ENCODE measurements around the gene OGFOD3. TPM values are rescaled to one million over a fixed set of nuclear protein-coding genes. Genes with fewer than 3 reads are reported as not detected.
"Not testable (repeated sequence)": the region's sequence is repeated elsewhere in the genome, so short reads cannot be mapped to it uniquely, and the experiment has no call there.

OGFOD3 gene
- total and polyA plus RNA-seq, 8 donors: 10.5 to 30.4 (median 17.4) TPM

DNA sequence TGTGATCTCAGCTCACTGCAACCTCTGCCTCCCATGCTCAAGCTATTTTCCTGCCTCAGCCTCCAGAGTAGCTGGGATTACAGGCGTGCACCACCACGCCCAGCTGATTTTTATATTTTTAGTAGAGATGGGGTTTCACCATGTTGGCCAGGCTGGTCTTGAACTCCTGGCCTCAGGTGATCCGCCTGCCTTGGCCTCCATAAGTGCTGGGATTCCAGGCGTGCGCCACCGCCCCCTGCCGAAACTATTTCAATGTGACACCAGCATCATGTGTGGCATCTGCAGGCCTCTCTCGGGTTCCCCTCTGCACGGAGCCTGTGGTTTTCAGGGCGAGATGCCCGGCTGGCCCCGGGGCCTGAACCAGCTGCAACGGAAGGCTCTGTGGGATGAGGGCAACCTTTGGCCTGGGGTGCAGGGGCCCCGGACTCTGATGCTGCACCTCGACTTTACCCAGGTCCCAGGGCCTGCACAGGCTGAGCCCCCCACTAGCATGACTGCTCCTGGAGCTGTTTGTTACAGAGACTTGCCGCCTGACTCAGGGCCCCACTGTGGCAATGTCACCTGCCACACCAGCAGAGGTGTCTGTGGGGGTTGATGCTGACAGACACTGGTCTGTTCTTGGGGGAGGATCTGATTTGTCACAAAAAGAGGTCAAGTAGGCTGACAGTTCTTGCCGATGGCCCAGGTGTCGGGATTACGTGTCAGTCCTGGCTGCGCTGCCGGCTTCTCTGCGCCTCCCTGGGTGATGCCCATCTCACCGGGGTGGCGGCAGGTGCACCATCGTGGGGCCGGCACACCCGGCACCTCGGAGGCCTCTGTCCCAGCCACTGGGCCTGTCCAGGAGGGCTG, 68.0 kb downstream of the OGFOD3 start:
- DNase-seq: no peak
- Histone ChIP-seq H3K27me3 (peaks cover 0 to 36% (median 0%) of the 10 kb centered on the region in 3 donors), H3K4me1 (peaks cover 4 to 14% (median 9%) of the 10 kb centered on the region in 4 donors)

DNA sequence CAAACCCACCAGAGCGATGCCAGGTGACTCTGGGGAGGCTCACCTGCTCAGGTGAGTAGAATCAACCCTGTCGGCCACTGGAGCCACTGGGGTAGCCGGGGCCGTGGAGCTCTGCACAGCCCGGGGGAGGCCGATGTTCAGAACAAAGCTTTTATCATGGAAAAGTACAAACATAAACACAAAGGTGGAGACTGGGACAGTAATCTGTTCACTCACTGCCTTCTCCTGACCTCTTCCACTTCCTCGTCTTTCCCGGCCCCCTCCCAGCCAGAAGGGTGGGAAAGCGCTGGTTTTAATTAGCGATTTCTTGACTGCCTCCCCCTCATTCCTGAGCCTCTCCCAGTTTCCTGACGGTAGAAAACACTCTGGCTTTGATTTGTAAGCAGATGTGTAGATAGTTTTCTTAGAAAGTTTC, 69.1 kb downstream of the OGFOD3 start:
- peaks cover 0 to 19% (median 12%) of the 10 kb centered on the region in 4 donors for H3K4me1 ChIP-seq
- no peaks in the 10 kb centered on the region for H3K36me3 ChIP-seq
- intact Hi-C loops (cut with DNase I; ENCODE audit: low total_unique reads): no loop called here
- peak in 1 of 2 donors; percentile 56 for DNase-seq
- WGBS, 5 donors: 28 to 51% (median 44%) methylated on average over 11 of the region's 11 CpGs
- no peak overlapping the region for H3K4me3 ChIP-seq
- peaks cover 0 to 36% (median 0%) of the 10 kb centered on the region in 3 donors for H3K27me3 ChIP-seq
- no peaks in the 10 kb centered on the region for H3K9me3 ChIP-seq
- H3K27ac ChIP-seq: no peak overlapping the region
- TF ChIP-seq, protein P1, sequence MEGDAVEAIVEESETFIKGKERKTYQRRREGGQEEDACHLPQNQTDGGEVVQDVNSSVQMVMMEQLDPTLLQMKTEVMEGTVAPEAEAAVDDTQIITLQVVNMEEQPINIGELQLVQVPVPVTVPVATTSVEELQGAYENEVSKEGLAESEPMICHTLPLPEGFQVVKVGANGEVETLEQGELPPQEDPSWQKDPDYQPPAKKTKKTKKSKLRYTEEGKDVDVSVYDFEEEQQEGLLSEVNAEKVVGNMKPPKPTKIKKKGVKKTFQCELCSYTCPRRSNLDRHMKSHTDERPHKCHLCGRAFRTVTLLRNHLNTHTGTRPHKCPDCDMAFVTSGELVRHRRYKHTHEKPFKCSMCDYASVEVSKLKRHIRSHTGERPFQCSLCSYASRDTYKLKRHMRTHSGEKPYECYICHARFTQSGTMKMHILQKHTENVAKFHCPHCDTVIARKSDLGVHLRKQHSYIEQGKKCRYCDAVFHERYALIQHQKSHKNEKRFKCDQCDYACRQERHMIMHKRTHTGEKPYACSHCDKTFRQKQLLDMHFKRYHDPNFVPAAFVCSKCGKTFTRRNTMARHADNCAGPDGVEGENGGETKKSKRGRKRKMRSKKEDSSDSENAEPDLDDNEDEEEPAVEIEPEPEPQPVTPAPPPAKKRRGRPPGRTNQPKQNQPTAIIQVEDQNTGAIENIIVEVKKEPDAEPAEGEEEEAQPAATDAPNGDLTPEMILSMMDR (IDR thresholded peaks at IDR 0.05): no peak
- no peak for TF ChIP-seq POLR2AphosphoS5 (IDR thresholded peaks at IDR 0.05)
- no peak for TF ChIP-seq EP300 (IDR thresholded peaks at IDR 0.05)
- TF ChIP-seq POLR2A (IDR thresholded peaks at IDR 0.05): no peak

More for the DNA sequence above, 68.0 kb downstream of the OGFOD3 start:
- TF ChIP-seq EP300 (IDR thresholded peaks at IDR 0.05) (no peak), POLR2A (IDR thresholded peaks at IDR 0.05) (no peak), POLR2AphosphoS5 (IDR thresholded peaks at IDR 0.05) (no peak)
- TF ChIP-seq, protein P1 (IDR thresholded peaks at IDR 0.05): no peak
- Histone ChIP-seq H3K9me3 (no peaks in the 10 kb centered on the region), H3K27ac (no peak overlapping the region), H3K4me3 (no peak overlapping the region), H3K36me3 (no peaks in the 10 kb centered on the region)
- intact Hi-C loops (cut with DNase I; ENCODE audit: low total_unique reads): loop anchor here (5.0 kb wide), 1 partner anchor 62 kb away; no protein-coding TSS in a partner anchor
- 76 to 87% (median 86%) methylated on average over 21 to 28 of the region's 28 CpGs for WGBS, 5 donors

DNA sequence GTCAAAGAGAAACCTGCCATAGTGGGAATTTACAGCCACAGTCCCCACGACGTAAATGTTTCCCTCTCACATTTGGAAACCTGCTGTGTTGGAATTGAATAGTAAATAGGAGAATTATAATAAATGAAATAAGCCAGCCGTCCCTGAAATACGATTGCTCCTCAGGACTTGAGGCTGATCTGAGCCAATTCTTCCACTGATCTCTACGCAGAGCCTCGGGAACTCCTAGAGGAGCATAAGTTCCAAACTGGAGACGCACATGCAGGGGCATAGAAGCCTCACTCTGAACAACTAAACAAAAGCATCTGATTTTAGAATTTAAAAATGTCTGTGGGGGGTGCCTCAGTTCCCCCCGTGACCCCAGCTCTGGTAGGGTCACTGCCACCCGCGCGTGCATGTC, 69.5 kb downstream of the OGFOD3 start:
- TF ChIP-seq POLR2AphosphoS5 (IDR thresholded peaks at IDR 0.05) (no peak), POLR2A (IDR thresholded peaks at IDR 0.05) (no peak), EP300 (IDR thresholded peaks at IDR 0.05) (no peak)
- TF ChIP-seq, protein P1 (IDR thresholded peaks at IDR 0.05): no peak
- Histone ChIP-seq H3K4me3 (no peak overlapping the region), H3K27me3 (peaks cover 0 to 36% (median 0%) of the 10 kb centered on the region in 3 donors), H3K9me3 (no peaks in the 10 kb centered on the region), H3K27ac (no peak overlapping the region), H3K4me1 (peaks cover 0 to 19% (median 12%) of the 10 kb centered on the region in 4 donors), H3K36me3 (no peaks in the 10 kb centered on the region)
- DNase-seq: no peak
- intact Hi-C loops (cut with DNase I; ENCODE audit: low total_unique reads): no loop called here
- WGBS, 5 donors: 54 to 65% (median 61%) methylated on average over 11 of the region's 11 CpGs

DNA sequence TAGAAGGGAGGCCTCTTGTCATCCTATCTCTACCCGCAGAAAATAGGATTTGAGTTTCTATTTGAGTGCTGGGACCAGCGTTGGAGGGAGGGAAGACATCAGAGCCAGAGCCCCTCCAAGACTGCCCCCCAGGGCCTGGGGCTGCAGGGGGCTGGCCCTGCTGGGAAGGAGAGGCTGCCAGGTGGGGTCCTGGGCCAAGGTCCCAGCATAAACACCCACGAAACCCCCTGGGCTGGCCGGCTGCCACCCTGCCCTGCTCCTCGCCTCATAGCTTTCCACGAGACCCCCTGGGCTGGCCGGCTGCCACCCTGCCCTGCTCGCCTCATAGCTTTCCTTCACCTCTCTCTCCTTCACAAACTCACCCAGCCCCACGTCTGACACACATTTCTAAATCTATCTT, 70.0 kb downstream of the OGFOD3 start:
- peaks cover 0 to 33% (median 0%) of the 10 kb centered on the region in 3 donors for H3K27me3 ChIP-seq
- H3K36me3 ChIP-seq: no peaks in the 10 kb centered on the region
- no peak for TF ChIP-seq POLR2A (IDR thresholded peaks at IDR 0.05)
- no peak for TF ChIP-seq EP300 (IDR thresholded peaks at IDR 0.05)
- TF ChIP-seq, protein P1 (IDR thresholded peaks at IDR 0.05): no peak
- DNase-seq: no peak
- H3K9me3 ChIP-seq: no peaks in the 10 kb centered on the region
- H3K27ac ChIP-seq: no peak overlapping the region
- peaks cover 0 to 19% (median 12%) of the 10 kb centered on the region in 4 donors for H3K4me1 ChIP-seq
- H3K4me3 ChIP-seq: no peak overlapping the region
- intact Hi-C loops (cut with DNase I; ENCODE audit: low total_unique reads): no loop called here
- 64 to 74% (median 67%) methylated on average over 8 to 9 of the region's 9 CpGs for WGBS, 5 donors

DNA sequence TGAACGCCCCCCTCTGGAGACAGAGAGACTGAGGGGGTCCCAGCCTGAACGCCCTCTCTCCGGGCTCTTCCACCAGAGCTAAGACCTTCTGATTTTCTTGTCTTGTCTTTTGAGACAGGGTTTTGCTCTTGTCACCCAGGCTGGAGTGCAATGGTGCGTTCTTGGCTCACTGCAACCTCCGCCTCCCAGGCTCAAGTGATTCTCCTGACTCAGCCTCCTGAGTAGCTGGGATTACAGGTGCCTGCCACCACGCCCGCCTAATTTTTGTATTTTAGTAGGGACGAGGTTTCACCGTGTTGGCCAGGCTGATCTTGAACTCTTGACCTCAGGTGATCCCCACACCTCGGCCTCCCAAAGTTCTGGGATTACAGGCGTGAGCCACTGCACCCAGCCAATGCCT, 70.4 kb downstream of the OGFOD3 start:
- H3K4me3 ChIP-seq; DNase-seq; H3K27ac ChIP-seq; H3K36me3 ChIP-seq; H3K9me3 ChIP-seq; intact Hi-C loops (cut with DNase I; ENCODE audit: low total_unique reads): not testable (repeated sequence)
- 78 to 84% (median 82%) methylated on average over 11 of the region's 11 CpGs for WGBS, 5 donors
- Histone ChIP-seq H3K27me3 (peaks cover 0 to 31% (median 0%) of the 10 kb centered on the region in 3 donors), H3K4me1 (peaks cover 0 to 19% (median 12%) of the 10 kb centered on the region in 4 donors)

Measured in stomach (tissue), 9 donors.